Lower leg skin (tissue), 4 donors: ENCODE data around the gene APPBP2. TPM values are rescaled to one million over a fixed set of nuclear protein-coding genes. Genes with fewer than 3 reads are reported as not detected.

Experiments
- DNase-seq, 2 donors: peaks; one replicate each; pipeline ENCODE4 v3.0.0-alpha.2; 2019; ENCODE audit warnings: low spot score in 2 of 2
- H3K4me3 ChIP-seq: fragments of 200-600 bp; sonication (generic); 2 replicates; pipeline ENCODE4 v1.5.1; 2017; ENCODE audit warnings: mild to moderate bottlenecking, low read depth; ENCODE audit not compliant: poor library complexity, severe bottlenecking
- CTCF ChIP-seq, 3 donors: fragments of 450-650 bp; IDR thresholded peaks; one replicate each; pipeline ENCODE4 v1.5.1; 2016; ENCODE audit warnings: antibody characterized with exemption in 3 of 3, mild to moderate bottlenecking in 3 of 3, moderate library complexity in 2 of 3
- POLR2A ChIP-seq, 2 donors: fragments of 450-650 bp; IDR thresholded peaks; one replicate each; pipeline ENCODE4 v1.6.1; 2016 to 2017; ENCODE audit warnings: antibody characterized with exemption in 2 of 2, mild to moderate bottlenecking in 1 of 2, moderate library complexity in 1 of 2
- WGBS, 2 donors: methylation state at CpG; one replicate each; pipeline ENCODE4 v1.1.5; 2018; 5-methylcytosine and 5-hydroxymethylcytosine counted together
- intact Hi-C: fragments of 100-400 bp; cut with DNase I; formaldehyde crosslinking; loops from one replicate; pipeline ENCODE4 v1.15.0; 2023; ENCODE audit warnings: low total_unique reads
- total RNA-seq, 4 donors: library from RNA; depleted of rRNA; stranded (reverse); fragments of >200 nt; gene quantifications; one replicate each; pipeline ENCODE4 v1.1.0, GENCODE V29; 2016

The APPBP2 gene
- 10 to 100 TPM; 14.8 to 21.6 (median 17.1) TPM for total RNA-seq

DNA sequence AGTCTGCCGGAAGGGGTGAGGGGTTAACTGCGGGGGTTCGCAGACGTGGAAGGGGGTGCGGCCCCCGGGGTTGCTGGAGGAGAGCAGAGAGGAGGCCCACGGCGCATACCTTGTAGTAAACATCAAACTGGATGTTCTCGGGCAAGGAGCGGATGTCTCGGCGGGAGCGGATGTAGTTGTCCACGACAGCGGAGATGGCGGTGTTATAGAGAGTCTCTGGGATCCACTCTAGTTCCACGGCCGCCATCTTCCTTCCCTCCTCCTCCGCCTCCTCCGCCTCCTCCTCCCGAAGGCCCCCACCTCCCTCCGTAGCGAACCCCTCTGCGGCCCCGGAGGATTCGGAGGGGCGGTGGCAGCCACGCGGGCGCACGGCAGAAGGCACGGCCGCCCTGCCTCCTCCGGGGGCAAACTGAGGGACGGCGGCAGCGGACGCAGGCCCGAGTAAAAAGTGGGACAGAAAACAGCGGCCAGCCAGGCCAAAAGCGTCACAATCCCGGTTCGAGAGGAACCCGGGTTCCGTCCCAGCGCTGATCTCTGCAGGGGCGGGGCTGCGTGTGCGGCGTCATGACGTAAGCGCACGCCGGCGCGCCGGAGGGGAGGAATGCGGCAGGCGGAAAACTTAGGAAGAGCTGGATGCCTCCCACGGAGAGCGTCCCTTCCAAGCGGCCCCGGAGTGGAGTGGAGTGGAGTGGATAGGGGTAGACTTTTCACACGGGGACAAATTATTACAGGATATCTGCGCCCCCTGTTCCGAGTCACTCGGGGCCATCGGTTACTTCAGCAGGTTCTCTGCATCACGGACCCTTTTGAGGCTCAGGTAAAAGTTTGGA lies at the start of gene APPBP2:
APPBP2 (minus strand) TSS at position 558 of the 830 bp plus-strand sequence; CDS start at position 247, 311 bp downstream.
- H3K4me3 ChIP-seq, result peak within 1 kb of the TSS; percentile 92
- WGBS, 2 donors, result 0% methylated on average over 66 to 69 of the region's 69 CpGs
- peak; percentile 82 to 97 for DNase-seq
- peak in 1 of 2 donors; percentile 60 for TF ChIP-seq POLR2A (IDR thresholded peaks at IDR 0.05)
- TF ChIP-seq CTCF (IDR thresholded peaks at IDR 0.05), result no peak
- intact Hi-C loops, result no loop called here

GRCh38 chr17:60573236-60574051 lies 47.4 kb upstream of the APPBP2 start:
- peak in 1 of 2 donors; percentile 49 for DNase-seq
- TF ChIP-seq POLR2A (IDR thresholded peaks at IDR 0.05) (no peak), CTCF (IDR thresholded peaks at IDR 0.05) (no peak)
- H3K4me3 ChIP-seq, result no peak overlapping the region
- intact Hi-C loops, result no loop called here
- 63 to 70% methylated on average over 2 of the region's 2 CpGs for WGBS, 2 donors

DNA sequence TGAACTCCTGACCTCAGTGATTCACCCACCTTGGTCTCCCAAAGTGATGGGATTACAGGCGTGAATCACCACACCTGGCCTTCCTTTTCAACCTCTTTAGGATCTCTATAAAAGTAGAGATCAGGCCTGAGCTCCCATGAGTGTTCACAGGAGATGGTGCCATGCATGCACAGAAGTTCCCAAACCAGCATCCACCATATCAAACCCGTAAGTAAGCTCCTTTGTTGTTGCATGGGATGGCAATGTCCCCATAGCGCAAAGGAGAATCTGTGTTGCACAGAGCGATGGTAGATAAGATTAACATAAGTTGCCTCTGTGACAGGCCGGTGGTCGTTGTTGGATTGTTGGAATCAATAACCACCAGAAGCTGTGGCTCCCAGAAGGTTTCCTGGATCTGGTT lies 39.2 kb upstream of the APPBP2 start:
- intact Hi-C loops, result no loop called here

DNA sequence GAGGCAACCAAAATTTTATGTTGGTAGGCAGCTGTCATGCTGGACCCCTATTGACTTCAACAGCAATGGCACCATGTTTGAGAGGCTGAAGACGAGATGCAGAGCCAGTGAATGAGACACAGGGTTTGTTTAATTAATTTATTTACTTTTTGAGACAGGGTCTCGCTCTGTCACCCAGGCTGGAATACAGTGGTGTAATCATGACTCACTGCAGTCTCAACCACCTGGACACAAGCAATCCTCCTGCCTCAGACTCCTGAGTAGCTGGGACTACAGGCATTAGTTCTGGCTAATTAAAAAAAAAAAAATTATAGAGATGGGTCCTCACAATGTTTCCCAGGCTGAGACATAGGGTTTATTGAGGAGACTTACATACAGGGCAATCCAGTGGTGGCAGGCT lies 37.7 kb upstream of the APPBP2 start:
- TF ChIP-seq POLR2A (IDR thresholded peaks at IDR 0.05) (no peak), CTCF (IDR thresholded peaks at IDR 0.05) (no peak)
- intact Hi-C loops, result no loop called here
- H3K4me3 ChIP-seq, result no peak overlapping the region
- DNase-seq, result no peak
- 81 to 88% methylated on average over 2 of the region's 2 CpGs for WGBS, 2 donors

More for the DNA sequence above, 39.2 kb upstream of the APPBP2 start:
- WGBS, 2 donors, result 95 to 99% methylated on average over 6 of the region's 6 CpGs
- TF ChIP-seq CTCF (IDR thresholded peaks at IDR 0.05) (no peak), POLR2A (IDR thresholded peaks at IDR 0.05) (no peak)
- DNase-seq, result no peak
- no peak overlapping the region for H3K4me3 ChIP-seq

GRCh38 chr17:60562421-60562820 lies 36.4 kb upstream of the APPBP2 start:
- intact Hi-C loops, result no loop called here
- TF ChIP-seq CTCF (IDR thresholded peaks at IDR 0.05), result no peak
- no peak for TF ChIP-seq POLR2A (IDR thresholded peaks at IDR 0.05)
- no peak for DNase-seq
- 60 to 71% methylated on average over 3 of the region's 3 CpGs for WGBS, 2 donors
- no peak overlapping the region for H3K4me3 ChIP-seq
